ENCODE measurements around the gene ANO8. TPM values are rescaled to one million over a fixed set of nuclear protein-coding genes. Genes with fewer than 3 reads are reported as not detected.

ANO8 gene
- total RNA-seq, 1 experiment from 2014 or later = 18.6 TPM

- H3K4me1 ChIP-seq (ENCODE audit: insufficient read depth, low read length, poor library complexity, severe bottlenecking) = no peaks in the 10 kb centered on the region
- intact Hi-C loops (cut with micrococcal nuclease; ENCODE audit: unreplicated experiment) = no loop called here
- no TSS peak for BruUV-seq (replicated peaks)
- TF ChIP-seq EZH2 (IDR thresholded peaks at IDR 0.05; ENCODE audit: borderline replicate concordance, low read depth, low read length, poor library complexity, severe bottlenecking) (no peak), CTCF (conservative IDR thresholded peaks at IDR 0.05; ENCODE audit: low read depth, low read length) (no peak)
- DNase-seq (ENCODE audit: low spot score) = no peak
- no peaks in the 10 kb centered on the region for H3K27me3 ChIP-seq (replicated peaks; ENCODE audit: insufficient read depth, low read depth, low read length, poor library complexity)
- H3K9me3 ChIP-seq (ENCODE audit: low read depth, low read length, poor library complexity, severe bottlenecking) = no peaks in the 10 kb centered on the region
- peaks cover 18% of the 10 kb centered on the region for H3K36me3 ChIP-seq (ENCODE audit: insufficient read depth, low read length, poor library complexity, severe bottlenecking)
- ChIA-PET CTCF (no interaction called here), POLR2A (ENCODE audit: low non-redundant PET) (no interaction called here)
- no peak overlapping the region for H3K27ac ChIP-seq (ENCODE audit: low read depth, low read length, poor library complexity, severe bottlenecking)
- H3K4me3 ChIP-seq (ENCODE audit: low read depth, low read length, poor library complexity, severe bottlenecking) = no peak overlapping the region
These were observed 14.2 kb downstream of the ANO8 start for GRCh38 chr19:17320435-17320834.

GRCh38 chr19:17319473-17320238 lies 15.0 kb downstream of the ANO8 start:
- BruUV-seq (replicated peaks) = TSS peak; percentile 91
- Histone ChIP-seq H3K9me3 (ENCODE audit: low read depth, low read length, poor library complexity, severe bottlenecking) (no peaks in the 10 kb centered on the region), H3K27ac (ENCODE audit: low read depth, low read length, poor library complexity, severe bottlenecking) (no peak overlapping the region), H3K4me1 (ENCODE audit: insufficient read depth, low read length, poor library complexity, severe bottlenecking) (no peaks in the 10 kb centered on the region), H3K27me3 (replicated peaks; ENCODE audit: insufficient read depth, low read depth, low read length, poor library complexity) (no peaks in the 10 kb centered on the region), H3K36me3 (ENCODE audit: insufficient read depth, low read length, poor library complexity, severe bottlenecking) (peaks cover 17% of the 10 kb centered on the region), H3K4me3 (ENCODE audit: low read depth, low read length, poor library complexity, severe bottlenecking) (no peak overlapping the region)
- no peak for DNase-seq (ENCODE audit: low spot score)
- ChIA-PET POLR2A (ENCODE audit: low non-redundant PET) (no interaction called here), CTCF (no interaction called here)
- TF ChIP-seq EZH2 (IDR thresholded peaks at IDR 0.05; ENCODE audit: borderline replicate concordance, low read depth, low read length, poor library complexity, severe bottlenecking) (no peak), CTCF (conservative IDR thresholded peaks at IDR 0.05; ENCODE audit: low read depth, low read length) (no peak)
- intact Hi-C loops (cut with micrococcal nuclease; ENCODE audit: unreplicated experiment) = no loop called here

- intact Hi-C loops (cut with micrococcal nuclease; ENCODE audit: unreplicated experiment) = no loop called here
- no TSS peak for BruUV-seq (replicated peaks)
- no peak overlapping the region for H3K27ac ChIP-seq (ENCODE audit: low read depth, low read length, poor library complexity, severe bottlenecking)
- no peaks in the 10 kb centered on the region for H3K4me1 ChIP-seq (ENCODE audit: insufficient read depth, low read length, poor library complexity, severe bottlenecking)
- H3K4me3 ChIP-seq (ENCODE audit: low read depth, low read length, poor library complexity, severe bottlenecking) = no peak overlapping the region
- no peaks in the 10 kb centered on the region for H3K9me3 ChIP-seq (ENCODE audit: low read depth, low read length, poor library complexity, severe bottlenecking)
- H3K36me3 ChIP-seq (ENCODE audit: insufficient read depth, low read length, poor library complexity, severe bottlenecking) = peaks cover 21% of the 10 kb centered on the region
- H3K27me3 ChIP-seq (replicated peaks; ENCODE audit: insufficient read depth, low read depth, low read length, poor library complexity) = no peaks in the 10 kb centered on the region
- ChIA-PET CTCF (no interaction called here), POLR2A (ENCODE audit: low non-redundant PET) (no interaction called here)
- DNase-seq (ENCODE audit: low spot score) = no peak
- TF ChIP-seq EZH2 (IDR thresholded peaks at IDR 0.05; ENCODE audit: borderline replicate concordance, low read depth, low read length, poor library complexity, severe bottlenecking) (no peak), CTCF (conservative IDR thresholded peaks at IDR 0.05; ENCODE audit: low read depth, low read length) (no peak)
These were observed 15.7 kb downstream of the ANO8 start for GRCh38 chr19:17318966-17319365.
